ENCODE data around the gene LAMTOR2. TPM values are rescaled to one million over a fixed set of nuclear protein-coding genes. Genes with fewer than 3 reads are reported as not detected.

The LAMTOR2 gene
- polyA plus RNA-seq, 1 donor from 2014 or later: 81.3 TPM

DNA sequence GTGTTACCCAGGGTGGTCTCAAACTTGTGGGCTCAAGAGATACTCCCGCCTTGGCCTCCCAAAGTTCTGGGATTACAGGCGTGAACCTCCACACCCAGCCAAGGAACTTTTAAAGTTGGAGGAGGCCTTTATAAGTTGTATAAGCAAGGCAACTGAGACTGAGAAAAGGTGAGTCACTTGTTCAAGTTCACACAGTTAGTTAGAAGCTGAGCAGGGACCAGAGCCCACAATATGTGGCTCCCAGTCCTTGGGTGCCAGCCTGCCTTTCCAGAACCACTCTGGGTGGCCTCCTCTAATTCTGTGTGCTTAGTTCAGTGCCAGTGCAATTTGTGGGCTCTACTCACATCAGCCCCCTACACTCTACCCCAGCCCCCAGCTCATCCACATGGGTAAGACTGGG is 10.0 kb downstream of the LAMTOR2 start:
- Histone ChIP-seq H3K27ac (ENCODE audit: low read length) (no peak overlapping the region), H3K9ac (ENCODE audit: low read length) (no peak overlapping the region), H3K9me2 (ENCODE audit: insufficient read depth, low read length) (no peaks in the 10 kb centered on the region), H3K4me2 (ENCODE audit: low read length) (no peak overlapping the region), H3K9me3 (ENCODE audit: low read length) (no peaks in the 10 kb centered on the region), H3K36me3 (ENCODE audit: insufficient read depth, low read length) (no peaks in the 10 kb centered on the region), H2AFZ (ENCODE audit: low read depth, low read length) (no peak overlapping the region), H3F3A (ENCODE audit: insufficient read depth, low read length, poor library complexity, severe bottlenecking) (no peaks in the 10 kb centered on the region), H3K4me3 (ENCODE audit: low read length) (no peak overlapping the region), H3K79me2 (replicated peaks; ENCODE audit: insufficient read depth, low read length) (no peaks in the 10 kb centered on the region), H3K27me3 (ENCODE audit: insufficient read depth, low read depth, low read length) (no peaks in the 10 kb centered on the region), H4K20me1 (ENCODE audit: insufficient read depth) (no peaks in the 10 kb centered on the region)
- TF ChIP-seq EP300 (conservative IDR thresholded peaks at IDR 0.05; ENCODE audit: poor library complexity, severe bottlenecking) (no peak), SMC3 (conservative IDR thresholded peaks at IDR 0.05; ENCODE audit: poor library complexity) (no peak), TAF1 (IDR thresholded peaks at IDR 0.05; ENCODE audit: low read depth) (no peak), POLR2AphosphoS5 (IDR thresholded peaks at IDR 0.05) (no peak), EZH2 (IDR thresholded peaks at IDR 0.05; ENCODE audit: borderline replicate concordance, insufficient read depth, low read length, poor library complexity, severe bottlenecking) (no peak), MXI1 (conservative IDR thresholded peaks at IDR 0.05; ENCODE audit: poor library complexity, severe bottlenecking) (no peak), RAD21 (conservative IDR thresholded peaks at IDR 0.05) (no peak)
- TF ChIP-seq, protein P1, sequence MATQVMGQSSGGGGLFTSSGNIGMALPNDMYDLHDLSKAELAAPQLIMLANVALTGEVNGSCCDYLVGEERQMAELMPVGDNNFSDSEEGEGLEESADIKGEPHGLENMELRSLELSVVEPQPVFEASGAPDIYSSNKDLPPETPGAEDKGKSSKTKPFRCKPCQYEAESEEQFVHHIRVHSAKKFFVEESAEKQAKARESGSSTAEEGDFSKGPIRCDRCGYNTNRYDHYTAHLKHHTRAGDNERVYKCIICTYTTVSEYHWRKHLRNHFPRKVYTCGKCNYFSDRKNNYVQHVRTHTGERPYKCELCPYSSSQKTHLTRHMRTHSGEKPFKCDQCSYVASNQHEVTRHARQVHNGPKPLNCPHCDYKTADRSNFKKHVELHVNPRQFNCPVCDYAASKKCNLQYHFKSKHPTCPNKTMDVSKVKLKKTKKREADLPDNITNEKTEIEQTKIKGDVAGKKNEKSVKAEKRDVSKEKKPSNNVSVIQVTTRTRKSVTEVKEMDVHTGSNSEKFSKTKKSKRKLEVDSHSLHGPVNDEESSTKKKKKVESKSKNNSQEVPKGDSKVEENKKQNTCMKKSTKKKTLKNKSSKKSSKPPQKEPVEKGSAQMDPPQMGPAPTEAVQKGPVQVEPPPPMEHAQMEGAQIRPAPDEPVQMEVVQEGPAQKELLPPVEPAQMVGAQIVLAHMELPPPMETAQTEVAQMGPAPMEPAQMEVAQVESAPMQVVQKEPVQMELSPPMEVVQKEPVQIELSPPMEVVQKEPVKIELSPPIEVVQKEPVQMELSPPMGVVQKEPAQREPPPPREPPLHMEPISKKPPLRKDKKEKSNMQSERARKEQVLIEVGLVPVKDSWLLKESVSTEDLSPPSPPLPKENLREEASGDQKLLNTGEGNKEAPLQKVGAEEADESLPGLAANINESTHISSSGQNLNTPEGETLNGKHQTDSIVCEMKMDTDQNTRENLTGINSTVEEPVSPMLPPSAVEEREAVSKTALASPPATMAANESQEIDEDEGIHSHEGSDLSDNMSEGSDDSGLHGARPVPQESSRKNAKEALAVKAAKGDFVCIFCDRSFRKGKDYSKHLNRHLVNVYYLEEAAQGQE (IDR thresholded peaks at IDR 0.05; ENCODE audit: borderline replicate concordance): no peak
- TF ChIP-seq, protein P2, sequence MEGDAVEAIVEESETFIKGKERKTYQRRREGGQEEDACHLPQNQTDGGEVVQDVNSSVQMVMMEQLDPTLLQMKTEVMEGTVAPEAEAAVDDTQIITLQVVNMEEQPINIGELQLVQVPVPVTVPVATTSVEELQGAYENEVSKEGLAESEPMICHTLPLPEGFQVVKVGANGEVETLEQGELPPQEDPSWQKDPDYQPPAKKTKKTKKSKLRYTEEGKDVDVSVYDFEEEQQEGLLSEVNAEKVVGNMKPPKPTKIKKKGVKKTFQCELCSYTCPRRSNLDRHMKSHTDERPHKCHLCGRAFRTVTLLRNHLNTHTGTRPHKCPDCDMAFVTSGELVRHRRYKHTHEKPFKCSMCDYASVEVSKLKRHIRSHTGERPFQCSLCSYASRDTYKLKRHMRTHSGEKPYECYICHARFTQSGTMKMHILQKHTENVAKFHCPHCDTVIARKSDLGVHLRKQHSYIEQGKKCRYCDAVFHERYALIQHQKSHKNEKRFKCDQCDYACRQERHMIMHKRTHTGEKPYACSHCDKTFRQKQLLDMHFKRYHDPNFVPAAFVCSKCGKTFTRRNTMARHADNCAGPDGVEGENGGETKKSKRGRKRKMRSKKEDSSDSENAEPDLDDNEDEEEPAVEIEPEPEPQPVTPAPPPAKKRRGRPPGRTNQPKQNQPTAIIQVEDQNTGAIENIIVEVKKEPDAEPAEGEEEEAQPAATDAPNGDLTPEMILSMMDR (IDR thresholded peaks at IDR 0.05; ENCODE audit: poor library complexity, severe bottlenecking): no peak

DNA sequence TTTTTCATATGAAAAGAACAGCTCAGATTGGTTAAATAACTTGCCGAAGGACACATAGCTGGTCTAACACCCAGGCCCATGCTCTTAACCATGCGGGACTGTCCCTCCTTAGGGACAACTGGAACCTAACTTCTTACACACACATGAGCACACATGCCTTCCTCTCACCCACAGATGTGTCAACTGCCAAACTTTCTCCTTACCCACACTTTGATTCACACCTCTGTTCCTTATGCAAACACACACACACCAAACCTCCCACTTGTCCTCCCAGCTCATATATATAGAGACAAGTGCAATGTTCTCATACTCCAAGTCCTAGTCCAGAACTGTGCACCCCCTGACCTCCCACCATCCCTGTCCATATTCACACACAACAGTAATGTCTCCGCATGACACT is 10.6 kb downstream of the LAMTOR2 start:
- H4K20me1 ChIP-seq (ENCODE audit: insufficient read depth): no peaks in the 10 kb centered on the region
- no peaks in the 10 kb centered on the region for H3K79me2 ChIP-seq (replicated peaks; ENCODE audit: insufficient read depth, low read length)
- H3K9me3 ChIP-seq (ENCODE audit: low read length): no peaks in the 10 kb centered on the region
- H3K36me3 ChIP-seq (ENCODE audit: insufficient read depth, low read length): no peaks in the 10 kb centered on the region
- no peak overlapping the region for H3K4me3 ChIP-seq (ENCODE audit: low read length)
- H3K9ac ChIP-seq (ENCODE audit: low read length): no peak overlapping the region
- no peaks in the 10 kb centered on the region for H3K27me3 ChIP-seq (ENCODE audit: insufficient read depth, low read depth, low read length)
- no peak overlapping the region for H3K4me2 ChIP-seq (ENCODE audit: low read length)
- TF ChIP-seq EZH2 (IDR thresholded peaks at IDR 0.05; ENCODE audit: borderline replicate concordance, insufficient read depth, low read length, poor library complexity, severe bottlenecking) (no peak), SMC3 (conservative IDR thresholded peaks at IDR 0.05; ENCODE audit: poor library complexity) (no peak), MXI1 (conservative IDR thresholded peaks at IDR 0.05; ENCODE audit: poor library complexity, severe bottlenecking) (no peak), TAF1 (IDR thresholded peaks at IDR 0.05; ENCODE audit: low read depth) (no peak), RAD21 (conservative IDR thresholded peaks at IDR 0.05) (no peak), POLR2AphosphoS5 (IDR thresholded peaks at IDR 0.05) (no peak), EP300 (conservative IDR thresholded peaks at IDR 0.05; ENCODE audit: poor library complexity, severe bottlenecking) (no peak)
- TF ChIP-seq, protein P2 (IDR thresholded peaks at IDR 0.05; ENCODE audit: poor library complexity, severe bottlenecking): no peak
- TF ChIP-seq, protein P1 (IDR thresholded peaks at IDR 0.05; ENCODE audit: borderline replicate concordance): no peak
- no peak overlapping the region for H3K27ac ChIP-seq (ENCODE audit: low read length)
- no peaks in the 10 kb centered on the region for H3K9me2 ChIP-seq (ENCODE audit: insufficient read depth, low read length)
- no peak overlapping the region for H2AFZ ChIP-seq (ENCODE audit: low read depth, low read length)
- H3F3A ChIP-seq (ENCODE audit: insufficient read depth, low read length, poor library complexity, severe bottlenecking): no peaks in the 10 kb centered on the region
